T-helper 1 cell treated with Interleukin-12 subunit alpha and Interleukin-12 subunit beta and Interleukin-4 antibody, amounts not matched to agents 30 μg/mL and 1 μg/mL, for 36 hours (primary cell): ENCODE measurements around the gene THADA.

Source experiments
- H3K27ac Mint-ChIP-seq: one replicate; pipeline ENCODE4 v1.8.0; 2021; ENCODE audit warnings: mild to moderate bottlenecking, mixed read lengths
- H3K27me3 Mint-ChIP-seq: one replicate; pipeline ENCODE4 v1.8.0; 2021; ENCODE audit warnings: low read depth, mixed read lengths
- H3K36me3 Mint-ChIP-seq: one replicate; pipeline ENCODE4 v1.8.0; 2021; ENCODE audit warnings: low read depth, mixed read lengths
- H3K4me1 Mint-ChIP-seq: one replicate; pipeline ENCODE4 v1.8.0; 2021; ENCODE audit warnings: low read depth, mixed read lengths
- H3K4me3 Mint-ChIP-seq: one replicate; pipeline ENCODE4 v1.8.0; 2021; ENCODE audit warnings: mild to moderate bottlenecking, moderate library complexity, mixed read lengths
- H3K9me3 Mint-ChIP-seq: one replicate; pipeline ENCODE4 v1.8.0; 2021; ENCODE audit warnings: mixed read lengths

The THADA gene

DNA sequence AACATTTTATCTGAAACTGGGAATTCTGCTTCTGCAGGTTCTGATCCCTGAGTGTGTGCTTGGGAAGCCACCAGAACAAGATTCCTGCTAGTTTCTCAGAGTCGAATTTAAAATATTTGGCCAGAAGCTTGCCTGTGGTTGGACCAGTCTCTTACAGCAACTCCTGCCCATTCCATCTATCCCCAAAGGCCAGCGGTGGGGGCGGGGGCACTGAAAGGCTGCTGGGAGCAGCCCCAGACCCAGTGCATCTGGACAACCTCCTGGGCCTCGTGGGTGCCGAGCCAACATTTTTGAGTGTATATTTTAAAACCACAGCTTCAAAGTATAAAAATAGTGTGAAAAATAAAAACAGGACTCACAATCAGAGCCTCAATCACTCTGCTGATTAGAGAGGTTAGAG is 330.8 kb downstream of the THADA start:
- Mint-ChIP-seq H3K27ac (no peak overlapping the region), H3K9me3 (no peaks in the 10 kb centered on the region), H3K36me3 (peaks cover 6% of the 10 kb centered on the region), H3K4me1 (peaks cover 4% of the 10 kb centered on the region), H3K4me3 (no peak overlapping the region), H3K27me3 (no peaks in the 10 kb centered on the region)

DNA sequence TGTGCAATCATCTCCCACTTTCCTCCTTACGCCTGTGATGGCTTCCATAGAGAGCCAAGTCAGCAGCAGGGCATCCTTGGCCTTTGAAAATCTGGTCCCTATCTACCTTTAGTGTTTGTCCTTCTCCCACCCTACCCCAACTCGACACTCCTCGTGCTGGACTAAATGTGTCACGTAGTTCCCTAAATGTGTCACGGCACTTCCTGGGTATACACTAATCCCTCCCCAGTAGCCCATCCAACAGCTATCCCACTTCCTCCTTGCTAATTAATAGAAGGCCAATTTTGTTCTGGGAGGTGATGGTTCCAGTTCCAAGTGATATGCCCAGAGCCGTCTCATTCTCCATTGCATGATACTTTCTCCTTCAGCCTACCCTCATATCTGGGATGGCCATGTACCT is 332.9 kb downstream of the THADA start:
- H3K27me3 Mint-ChIP-seq, result no peaks in the 10 kb centered on the region
- no peaks in the 10 kb centered on the region for H3K9me3 Mint-ChIP-seq
- no peak overlapping the region for H3K4me3 Mint-ChIP-seq
- peaks cover 4% of the 10 kb centered on the region for H3K4me1 Mint-ChIP-seq
- H3K36me3 Mint-ChIP-seq, result peaks cover 6% of the 10 kb centered on the region
- H3K27ac Mint-ChIP-seq, result no peak overlapping the region

DNA sequence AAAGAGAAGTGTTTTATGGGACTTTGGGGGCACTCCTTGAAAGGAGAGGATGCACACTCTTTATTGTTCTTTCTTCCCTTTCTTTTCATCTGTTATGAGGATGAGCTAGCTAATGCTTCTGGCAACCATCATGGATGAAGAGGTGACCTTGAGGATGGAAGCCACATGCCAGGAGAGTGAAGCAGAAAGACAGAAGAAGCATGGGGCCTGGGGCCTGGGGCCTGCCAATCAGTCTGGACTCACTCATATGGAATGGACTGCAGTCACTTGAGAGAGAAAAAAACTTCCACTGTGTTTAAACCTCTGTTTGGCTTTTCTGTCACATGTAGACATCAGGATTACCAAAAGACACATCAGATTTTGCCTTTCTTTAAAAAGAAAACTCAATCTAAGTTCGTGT is 333.6 kb downstream of the THADA start:
- Mint-ChIP-seq H3K4me1 (peaks cover 4% of the 10 kb centered on the region), H3K4me3 (no peak overlapping the region), H3K27ac (no peak overlapping the region), H3K9me3 (no peaks in the 10 kb centered on the region), H3K27me3 (no peaks in the 10 kb centered on the region), H3K36me3 (peaks cover 6% of the 10 kb centered on the region)

- Mint-ChIP-seq H3K9me3 (no peaks in the 10 kb centered on the region), H3K36me3 (peaks cover 5% of the 10 kb centered on the region), H3K4me3 (no peak overlapping the region), H3K4me1 (peaks cover 3% of the 10 kb centered on the region), H3K27ac (no peak overlapping the region), H3K27me3 (no peaks in the 10 kb centered on the region)
Measured at GRCh38 chr2:43259512-43259911, 336.3 kb downstream of the THADA start.

DNA sequence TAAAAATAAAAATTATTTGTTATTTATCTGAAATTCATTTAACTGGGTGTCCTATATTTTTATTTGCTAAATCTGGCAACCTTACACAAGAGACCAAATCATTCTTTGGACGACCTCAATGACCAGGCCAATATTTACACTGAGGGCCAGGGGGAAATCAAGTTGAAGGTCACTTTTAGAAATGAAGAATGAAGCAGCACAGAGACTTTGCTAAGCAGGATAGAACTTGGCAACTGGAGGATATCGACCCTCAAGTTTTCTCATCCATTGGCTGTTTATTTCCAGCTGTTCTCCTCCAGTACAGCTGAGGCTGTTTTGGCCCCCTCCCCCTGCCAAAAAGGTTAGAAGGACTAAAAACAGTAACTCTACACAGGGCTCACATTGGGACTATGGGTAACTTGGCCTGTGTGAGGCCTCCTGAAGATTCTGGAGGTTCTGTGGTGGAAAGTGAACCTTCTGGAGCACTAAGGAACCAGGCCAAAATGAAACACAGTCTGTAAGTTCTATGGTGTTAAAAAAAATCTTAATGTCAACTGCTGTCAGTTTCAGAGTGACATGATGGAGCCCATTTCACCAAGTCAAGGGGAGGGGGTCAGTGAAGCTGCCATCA is 337.2 kb downstream of the THADA start:
- Mint-ChIP-seq H3K4me3 (no peak overlapping the region), H3K36me3 (peaks cover 3% of the 10 kb centered on the region), H3K4me1 (peaks cover 2% of the 10 kb centered on the region), H3K27ac (no peak overlapping the region), H3K27me3 (no peaks in the 10 kb centered on the region), H3K9me3 (no peaks in the 10 kb centered on the region)

DNA sequence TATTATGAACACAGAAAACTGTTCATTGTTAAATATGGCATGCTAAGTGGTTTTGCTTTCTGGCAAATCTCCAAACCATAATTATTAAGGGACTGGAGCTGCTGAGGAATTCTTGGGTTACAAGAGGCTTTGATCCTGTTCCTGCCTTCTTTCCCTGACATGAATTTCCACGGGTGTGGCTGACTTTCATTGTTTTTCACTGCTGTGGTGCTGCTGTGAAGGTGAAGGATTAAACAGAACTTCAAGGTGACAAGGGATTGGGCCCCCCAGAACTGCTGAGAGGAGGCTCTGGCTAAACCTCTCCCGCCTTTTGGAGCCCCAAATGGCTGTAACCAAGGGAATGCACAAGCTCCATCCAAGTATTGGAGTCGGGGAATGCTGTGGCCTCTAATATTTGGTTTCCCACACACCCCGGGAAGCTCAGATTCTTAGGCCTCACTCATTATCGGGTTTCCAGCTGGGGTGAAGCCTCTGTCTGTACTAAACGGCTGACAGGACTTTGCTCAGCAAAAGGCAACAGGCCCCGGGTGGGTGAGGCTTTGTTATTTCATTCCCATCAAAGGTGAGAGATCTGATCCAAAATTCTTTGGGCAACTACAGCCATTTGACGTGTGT is 340.4 kb downstream of the THADA start:
- Mint-ChIP-seq H3K27me3 (no peaks in the 10 kb centered on the region), H3K4me1 (no peaks in the 10 kb centered on the region), H3K4me3 (no peak overlapping the region), H3K9me3 (no peaks in the 10 kb centered on the region), H3K36me3 (no peaks in the 10 kb centered on the region), H3K27ac (no peak overlapping the region)

GRCh38 chr2:43254331-43254730 is 341.5 kb downstream of the THADA start:
- no peaks in the 10 kb centered on the region for H3K36me3 Mint-ChIP-seq
- H3K4me1 Mint-ChIP-seq, result no peaks in the 10 kb centered on the region
- H3K27ac Mint-ChIP-seq, result no peak overlapping the region
- no peak overlapping the region for H3K4me3 Mint-ChIP-seq
- no peaks in the 10 kb centered on the region for H3K27me3 Mint-ChIP-seq
- H3K9me3 Mint-ChIP-seq, result no peaks in the 10 kb centered on the region

- Mint-ChIP-seq H3K4me1 (no peaks in the 10 kb centered on the region), H3K9me3 (no peaks in the 10 kb centered on the region), H3K27me3 (no peaks in the 10 kb centered on the region), H3K4me3 (no peak overlapping the region), H3K36me3 (no peaks in the 10 kb centered on the region), H3K27ac (no peak overlapping the region)
Measured at GRCh38 chr2:43251171-43251731, 344.6 kb downstream of the THADA start.

- H3K36me3 Mint-ChIP-seq, result no peaks in the 10 kb centered on the region
- H3K9me3 Mint-ChIP-seq, result no peaks in the 10 kb centered on the region
- no peaks in the 10 kb centered on the region for H3K27me3 Mint-ChIP-seq
- no peak overlapping the region for H3K4me3 Mint-ChIP-seq
- no peaks in the 10 kb centered on the region for H3K4me1 Mint-ChIP-seq
- H3K27ac Mint-ChIP-seq, result no peak overlapping the region
Measured at GRCh38 chr2:43250015-43250414, 345.8 kb downstream of the THADA start.

DNA sequence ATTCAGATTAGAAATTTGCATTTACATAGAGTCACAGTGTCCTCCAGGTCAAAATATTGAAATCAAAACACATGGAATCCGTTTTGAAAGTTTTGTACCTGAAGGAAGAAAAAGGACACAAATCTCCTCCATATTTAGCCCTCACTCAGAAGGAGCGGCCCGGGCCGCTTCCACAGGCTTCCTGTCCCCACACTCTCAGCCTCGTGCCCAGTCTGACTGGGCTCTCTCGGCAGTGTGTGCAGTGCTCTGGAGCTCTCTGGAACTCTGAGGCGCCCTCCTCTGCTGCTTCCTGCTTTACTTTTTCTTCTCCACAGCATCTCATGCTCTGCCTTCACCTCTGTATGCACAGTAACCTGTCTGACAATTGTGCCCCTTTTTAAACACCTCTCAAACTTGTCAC is 347.2 kb downstream of the THADA start:
- Mint-ChIP-seq H3K4me3 (no peak overlapping the region), H3K9me3 (no peaks in the 10 kb centered on the region), H3K27me3 (no peaks in the 10 kb centered on the region), H3K27ac (no peak overlapping the region), H3K4me1 (no peaks in the 10 kb centered on the region), H3K36me3 (no peaks in the 10 kb centered on the region)

DNA sequence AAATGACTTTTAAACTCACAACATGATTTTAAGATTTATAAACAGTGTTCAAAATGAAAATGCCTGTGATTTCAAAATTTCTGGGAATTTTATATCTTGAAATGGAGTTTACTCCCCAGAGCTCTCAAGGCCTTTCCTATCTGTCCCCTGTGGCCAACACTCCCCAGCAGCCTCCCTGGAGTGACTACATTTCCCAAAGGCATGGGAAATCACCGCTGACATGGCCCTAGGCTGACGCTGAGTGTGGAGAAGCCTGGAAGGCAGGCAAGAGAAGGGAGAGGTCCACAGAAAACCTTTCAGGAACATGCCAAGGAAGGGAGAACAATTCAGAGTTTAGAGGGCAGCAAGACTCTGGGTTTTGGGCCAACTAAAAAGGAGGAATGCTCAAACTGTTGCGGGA is 349.2 kb downstream of the THADA start:
- Mint-ChIP-seq H3K27me3 (no peaks in the 10 kb centered on the region), H3K4me1 (no peaks in the 10 kb centered on the region), H3K9me3 (no peaks in the 10 kb centered on the region), H3K36me3 (peaks cover 2% of the 10 kb centered on the region), H3K4me3 (no peak overlapping the region), H3K27ac (no peak overlapping the region)

DNA sequence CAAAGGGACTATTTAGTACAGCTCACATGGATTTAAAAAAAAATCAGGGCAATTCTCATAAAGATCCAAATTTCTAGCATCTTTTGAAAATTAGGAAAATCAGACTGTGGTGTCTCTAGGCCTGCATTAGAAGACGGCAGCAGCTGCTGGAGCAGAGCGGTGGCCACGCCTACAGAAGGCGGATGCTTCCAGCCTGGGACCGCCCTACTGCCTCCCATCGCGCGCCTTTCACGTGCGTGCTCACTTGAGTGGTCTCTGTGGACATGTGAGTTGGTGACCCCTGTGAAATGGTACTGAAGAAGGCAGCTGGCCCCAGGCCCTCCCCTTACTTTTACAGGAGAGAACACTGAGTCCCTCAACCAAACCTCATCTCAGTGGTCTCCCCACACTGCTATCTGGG is 354.3 kb downstream of the THADA start:
- Mint-ChIP-seq H3K9me3 (no peaks in the 10 kb centered on the region), H3K4me1 (peaks cover 6% of the 10 kb centered on the region), H3K4me3 (no peak overlapping the region), H3K27ac (no peak overlapping the region), H3K36me3 (peaks cover 2% of the 10 kb centered on the region), H3K27me3 (no peaks in the 10 kb centered on the region)

DNA sequence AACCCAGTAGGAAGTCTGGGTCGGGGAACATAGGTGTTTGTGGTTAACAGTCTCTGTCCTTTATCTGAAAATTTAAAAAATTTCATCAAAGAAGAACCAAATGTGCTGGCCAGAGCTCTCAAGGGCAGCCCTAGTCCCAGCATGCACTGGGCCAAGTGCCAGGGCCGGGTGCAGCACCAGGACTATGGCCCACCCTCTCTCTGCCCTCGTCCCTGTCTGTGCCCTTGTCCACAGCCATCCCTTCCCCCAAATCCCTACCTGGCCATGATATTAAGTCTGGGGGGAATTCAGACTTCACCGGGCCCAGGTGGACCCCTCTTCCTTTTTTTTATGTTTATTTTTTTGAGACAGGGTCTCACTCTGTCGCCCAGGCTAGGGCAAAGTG is 355.1 kb downstream of the THADA start:
- H3K9me3 Mint-ChIP-seq, result no peaks in the 10 kb centered on the region
- H3K4me1 Mint-ChIP-seq, result peaks cover 6% of the 10 kb centered on the region
- no peaks in the 10 kb centered on the region for H3K27me3 Mint-ChIP-seq
- H3K27ac Mint-ChIP-seq, result no peak overlapping the region
- peaks cover 2% of the 10 kb centered on the region for H3K36me3 Mint-ChIP-seq
- H3K4me3 Mint-ChIP-seq, result no peak overlapping the region

DNA sequence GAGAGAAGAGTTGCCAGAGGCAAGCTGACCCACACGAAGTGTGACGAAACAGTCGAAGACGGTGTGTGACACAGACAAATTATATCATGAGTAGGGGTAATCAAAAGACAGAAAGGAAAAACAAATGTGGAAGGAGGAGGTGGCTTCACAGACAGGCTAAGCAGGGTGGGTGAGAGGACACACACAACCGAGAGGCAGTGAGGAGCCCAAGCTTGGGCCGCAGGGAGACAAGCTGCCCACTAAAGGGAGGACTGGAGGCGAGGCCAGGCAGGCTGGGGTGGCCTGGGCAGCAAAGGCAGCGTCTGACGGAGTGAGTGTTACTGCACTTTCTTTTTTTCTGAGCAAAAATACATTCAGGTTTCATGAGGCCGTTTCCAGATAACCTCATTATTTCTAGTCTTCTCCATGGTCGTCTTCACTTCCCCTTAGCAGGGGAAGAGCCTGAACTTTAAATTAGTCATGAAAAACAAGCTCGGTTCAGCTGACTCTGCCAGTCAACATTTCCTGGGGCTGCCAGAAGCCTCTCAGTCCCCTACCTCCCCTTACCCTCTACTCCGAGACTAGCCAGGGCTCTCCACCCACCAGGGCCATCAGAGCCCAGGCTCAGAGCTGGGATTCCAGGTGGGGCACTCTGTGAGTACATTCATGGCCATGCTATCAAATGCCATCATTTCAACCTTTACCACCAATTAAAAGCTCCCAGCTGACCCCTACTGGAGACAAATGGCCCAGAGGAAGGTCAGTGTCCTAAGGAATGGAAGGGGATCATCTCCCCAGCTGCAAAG is 355.7 kb downstream of the THADA start:
- H3K36me3 Mint-ChIP-seq, result peaks cover 2% of the 10 kb centered on the region
- no peak overlapping the region for H3K4me3 Mint-ChIP-seq
- H3K27me3 Mint-ChIP-seq, result no peaks in the 10 kb centered on the region
- H3K9me3 Mint-ChIP-seq, result no peaks in the 10 kb centered on the region
- no peak overlapping the region for H3K27ac Mint-ChIP-seq
- peaks cover 6% of the 10 kb centered on the region for H3K4me1 Mint-ChIP-seq

DNA sequence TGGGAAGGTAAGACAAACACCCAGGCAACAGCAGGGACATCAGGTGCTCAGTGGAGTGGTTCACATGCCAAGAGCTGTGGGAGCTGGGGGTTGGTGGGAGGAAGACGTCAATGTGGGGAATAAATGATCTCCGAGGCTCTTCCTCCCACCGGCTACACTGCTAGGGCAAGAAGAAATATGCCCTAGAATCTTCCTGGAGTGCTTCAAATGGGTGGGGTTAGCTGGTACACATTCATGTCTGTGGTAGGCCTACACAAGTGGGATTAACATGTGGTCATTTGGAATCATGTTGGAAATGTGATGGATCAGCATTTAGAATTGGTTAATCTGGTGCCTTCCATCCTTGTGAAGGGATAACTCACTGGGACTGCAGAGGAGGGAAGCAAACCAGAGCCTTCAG is 357.0 kb downstream of the THADA start:
- H3K27me3 Mint-ChIP-seq, result no peaks in the 10 kb centered on the region
- H3K27ac Mint-ChIP-seq, result no peak overlapping the region
- H3K4me1 Mint-ChIP-seq, result peaks cover 6% of the 10 kb centered on the region
- H3K9me3 Mint-ChIP-seq, result no peaks in the 10 kb centered on the region
- H3K4me3 Mint-ChIP-seq, result no peak overlapping the region
- H3K36me3 Mint-ChIP-seq, result peaks cover 2% of the 10 kb centered on the region
